Measurements from ENCODE around the gene DAAM2.
A peak's percentile ranks its signal among the peaks of the same experiment; 100 is the strongest.

DAAM2 gene

GRCh38 chr6:39929733-39930461 lies 137.7 kb downstream of the DAAM2 start:
- peak overlapping the region; percentile 69 for H3K27ac ChIP-seq
- TF ChIP-seq, protein P1, sequence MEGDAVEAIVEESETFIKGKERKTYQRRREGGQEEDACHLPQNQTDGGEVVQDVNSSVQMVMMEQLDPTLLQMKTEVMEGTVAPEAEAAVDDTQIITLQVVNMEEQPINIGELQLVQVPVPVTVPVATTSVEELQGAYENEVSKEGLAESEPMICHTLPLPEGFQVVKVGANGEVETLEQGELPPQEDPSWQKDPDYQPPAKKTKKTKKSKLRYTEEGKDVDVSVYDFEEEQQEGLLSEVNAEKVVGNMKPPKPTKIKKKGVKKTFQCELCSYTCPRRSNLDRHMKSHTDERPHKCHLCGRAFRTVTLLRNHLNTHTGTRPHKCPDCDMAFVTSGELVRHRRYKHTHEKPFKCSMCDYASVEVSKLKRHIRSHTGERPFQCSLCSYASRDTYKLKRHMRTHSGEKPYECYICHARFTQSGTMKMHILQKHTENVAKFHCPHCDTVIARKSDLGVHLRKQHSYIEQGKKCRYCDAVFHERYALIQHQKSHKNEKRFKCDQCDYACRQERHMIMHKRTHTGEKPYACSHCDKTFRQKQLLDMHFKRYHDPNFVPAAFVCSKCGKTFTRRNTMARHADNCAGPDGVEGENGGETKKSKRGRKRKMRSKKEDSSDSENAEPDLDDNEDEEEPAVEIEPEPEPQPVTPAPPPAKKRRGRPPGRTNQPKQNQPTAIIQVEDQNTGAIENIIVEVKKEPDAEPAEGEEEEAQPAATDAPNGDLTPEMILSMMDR (conservative IDR thresholded peaks at IDR 0.05) = no peak

- TF ChIP-seq, protein P1 (conservative IDR thresholded peaks at IDR 0.05) = no peak
These were observed 138.4 kb downstream of the DAAM2 start for GRCh38 chr6:39930540-39930939.

DNA sequence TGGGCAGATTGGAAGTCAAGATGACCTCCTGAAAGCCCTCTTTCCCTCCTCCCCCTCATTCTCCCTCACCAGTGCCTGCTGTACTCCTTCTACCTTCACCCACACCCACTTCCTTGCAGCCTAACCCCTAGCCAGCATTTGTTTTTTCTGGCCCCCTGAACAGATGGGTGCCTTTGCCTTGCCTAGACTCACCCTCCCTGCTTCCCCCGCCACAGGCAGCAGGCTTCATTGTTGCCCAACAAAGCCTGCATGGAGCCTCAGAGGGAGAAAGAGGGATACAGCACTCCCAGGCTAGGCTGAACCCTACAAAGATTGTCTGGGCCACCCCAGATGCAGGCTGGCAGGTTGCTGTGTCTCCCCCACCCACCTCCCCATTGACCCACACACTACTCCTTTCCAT lies 139.4 kb downstream of the DAAM2 start:
- TF ChIP-seq, protein P1 (conservative IDR thresholded peaks at IDR 0.05) = no peak
- no peak overlapping the region for H3K27ac ChIP-seq

More at GRCh38 chr6:39930540-39930939, 138.4 kb downstream of the DAAM2 start:
- H3K27ac ChIP-seq = peak overlapping the region; percentile 69

GRCh38 chr6:39932386-39932910 lies 140.3 kb downstream of the DAAM2 start:
- H3K27ac ChIP-seq = no peak overlapping the region
- TF ChIP-seq, protein P1 (conservative IDR thresholded peaks at IDR 0.05) = no peak

GRCh38 chr6:39933669-39934130 lies 141.5 kb downstream of the DAAM2 start:
- peak overlapping the region; percentile 68; the same call in 1 of the 2 replicates for H3K27ac ChIP-seq
- TF ChIP-seq, protein P1 (conservative IDR thresholded peaks at IDR 0.05) = no peak

DNA sequence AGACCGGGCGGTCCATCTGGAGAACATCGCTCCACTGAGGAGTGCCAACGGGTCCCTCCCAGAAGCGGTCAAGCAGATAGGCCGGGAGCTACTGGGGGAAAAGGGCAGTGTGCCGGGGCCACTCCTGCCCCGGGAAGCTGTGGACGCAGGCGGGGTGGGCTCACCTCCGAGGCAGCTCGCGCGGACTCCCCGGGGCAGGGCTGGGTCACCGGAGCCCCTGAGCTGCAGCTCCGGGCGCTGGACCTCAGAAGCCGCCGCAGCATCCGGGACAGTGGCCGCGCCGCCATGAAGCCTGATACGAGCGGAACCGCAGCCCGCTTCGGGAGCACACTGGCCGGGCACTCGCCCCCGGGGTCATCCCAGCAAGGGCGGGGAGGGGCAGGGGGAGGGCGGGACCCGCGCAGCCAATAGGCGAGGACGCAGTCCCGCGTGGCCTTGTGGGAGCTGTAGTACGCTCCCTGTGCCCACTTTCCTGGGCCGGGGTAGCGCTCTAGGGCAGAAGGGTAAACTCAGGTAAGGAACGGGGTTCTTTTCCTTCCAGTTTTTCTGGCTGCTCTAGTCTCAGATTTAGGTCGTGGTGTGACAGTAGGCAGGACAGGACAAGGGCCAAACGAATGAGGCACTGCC lies 142.1 kb downstream of the DAAM2 start, which contains the start of gene MOCS1:
Gene MOCS1, minus strand, starts transcription at position 332 of the 627 bp plus-strand sequence. Its CDS starts 45 bp downstream, at position 287.
- peak within 1 kb of the TSS; percentile 68; the same call in 1 of the 2 replicates for H3K27ac ChIP-seq
- TF ChIP-seq, protein P1 (conservative IDR thresholded peaks at IDR 0.05) = no peak

DNA sequence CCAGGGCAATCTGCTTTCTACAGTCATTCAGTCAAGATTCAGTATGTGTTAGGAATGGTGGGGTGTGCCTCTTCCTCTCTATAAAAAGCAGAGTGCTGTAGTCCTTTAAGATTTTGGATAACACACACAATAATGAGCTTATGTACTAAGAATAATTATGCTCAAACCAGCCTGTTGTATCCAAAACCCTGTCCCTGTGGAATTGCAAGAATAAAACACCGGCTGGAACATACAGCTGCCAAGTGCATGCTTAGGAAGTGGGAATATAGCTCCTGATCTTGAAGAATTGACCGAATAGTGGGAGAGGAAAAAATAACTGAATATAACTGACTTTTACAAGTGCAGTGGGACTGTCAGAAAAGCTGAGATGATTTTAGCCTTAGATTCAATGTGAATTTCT lies 143.1 kb downstream of the DAAM2 start:
- no peak overlapping the region for H3K27ac ChIP-seq
- TF ChIP-seq, protein P1 (conservative IDR thresholded peaks at IDR 0.05) = no peak

All from VCaP (cell line).